ENCODE measurements around the gene CTXN1. TPM values are rescaled to one million over a fixed set of nuclear protein-coding genes. Genes with fewer than 3 reads are reported as not detected.

The CTXN1 gene
- polyA plus RNA-seq, 4 donors = 11.8 to 41.7 (median 28.4) TPM

DNA sequence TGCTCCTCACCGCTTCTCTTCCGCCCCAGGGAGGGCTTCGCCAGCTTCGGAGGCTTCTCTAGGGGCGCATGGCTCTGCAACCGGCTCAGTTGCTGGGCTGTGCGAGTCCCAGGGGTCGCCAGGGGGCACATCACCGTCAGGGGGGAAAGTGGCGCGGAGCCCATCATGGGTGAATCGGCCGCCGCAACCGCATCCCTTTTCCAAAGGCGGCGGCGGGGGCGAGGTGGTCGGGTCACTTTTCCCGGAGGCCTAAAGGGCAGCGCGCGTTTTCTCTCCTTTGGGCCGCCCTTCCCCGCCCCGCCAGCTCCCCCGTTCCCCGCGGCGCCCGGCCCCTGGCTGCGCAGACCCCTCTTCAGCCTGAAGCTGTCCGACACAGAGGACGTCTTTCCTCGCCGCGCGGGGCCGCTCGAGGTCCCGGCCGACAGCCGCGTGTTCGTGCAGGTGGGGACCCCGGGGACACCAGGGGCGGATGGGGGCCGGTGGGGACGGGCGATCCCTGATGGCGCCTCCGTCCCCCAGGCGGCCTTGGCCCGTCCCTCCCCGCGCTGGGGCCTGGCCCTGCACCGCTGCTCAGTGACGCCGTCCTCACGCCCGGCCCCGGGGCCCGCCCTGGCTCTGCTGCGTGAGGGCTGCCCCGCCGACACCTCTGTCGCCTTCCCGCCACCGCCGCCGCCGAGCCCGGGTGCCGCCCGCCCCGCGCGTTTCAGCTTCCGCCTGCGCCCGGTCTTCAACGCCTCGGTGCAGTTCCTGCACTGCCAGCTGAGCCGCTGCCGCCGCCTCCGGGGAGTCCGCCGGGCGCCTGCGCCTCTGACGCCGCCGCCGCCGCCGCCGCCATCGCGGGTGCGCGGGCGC lies 9.6 kb downstream of the CTXN1 start:
- DNase-seq (ENCODE audit: low read depth in 4 of 4, low spot score in 2 of 4) = no peak

DNA sequence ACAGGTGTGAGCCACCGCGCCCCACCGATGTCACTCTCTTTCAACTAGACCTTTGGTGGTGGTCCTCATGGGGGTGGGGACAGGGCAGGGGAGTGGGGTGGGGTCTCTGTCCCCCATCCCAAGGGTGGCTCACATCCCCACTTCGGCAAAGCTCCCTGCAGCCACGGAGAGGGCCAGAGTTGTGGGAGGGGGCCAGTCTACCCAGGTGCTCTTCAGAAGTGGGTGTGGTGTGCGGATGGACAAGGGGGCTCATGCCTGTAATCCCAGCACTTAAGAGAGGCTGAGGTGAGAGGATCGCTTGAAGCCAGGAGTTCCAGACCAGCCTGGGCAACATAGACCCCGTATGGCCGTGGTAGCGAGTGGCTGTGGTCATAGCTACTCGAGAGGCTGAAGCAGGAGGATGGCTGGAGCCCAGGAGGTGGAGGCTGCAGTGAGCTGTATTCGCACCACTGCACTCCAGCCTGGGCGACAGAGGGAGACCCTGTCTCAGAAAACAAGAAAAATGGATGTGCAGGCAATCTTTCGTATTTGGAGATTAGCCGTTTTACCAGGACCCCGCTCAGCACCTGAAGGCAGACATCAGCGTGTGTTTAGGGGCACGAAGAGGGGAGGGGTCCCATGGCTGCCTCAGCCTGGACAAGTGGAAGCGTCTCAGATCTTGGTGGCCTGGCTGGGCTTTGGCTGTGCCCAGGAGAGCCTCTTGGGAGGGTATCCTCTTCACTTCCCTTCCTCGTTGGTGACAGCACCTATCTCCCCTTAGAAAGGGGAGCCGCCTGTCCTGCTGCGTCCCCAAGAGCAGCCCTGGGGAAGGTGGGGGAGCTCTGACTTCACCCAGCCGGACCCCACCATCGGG lies 10.5 kb downstream of the CTXN1 start:
- DNase-seq (ENCODE audit: low read depth in 4 of 4, low spot score in 2 of 4) = no peak

DNA sequence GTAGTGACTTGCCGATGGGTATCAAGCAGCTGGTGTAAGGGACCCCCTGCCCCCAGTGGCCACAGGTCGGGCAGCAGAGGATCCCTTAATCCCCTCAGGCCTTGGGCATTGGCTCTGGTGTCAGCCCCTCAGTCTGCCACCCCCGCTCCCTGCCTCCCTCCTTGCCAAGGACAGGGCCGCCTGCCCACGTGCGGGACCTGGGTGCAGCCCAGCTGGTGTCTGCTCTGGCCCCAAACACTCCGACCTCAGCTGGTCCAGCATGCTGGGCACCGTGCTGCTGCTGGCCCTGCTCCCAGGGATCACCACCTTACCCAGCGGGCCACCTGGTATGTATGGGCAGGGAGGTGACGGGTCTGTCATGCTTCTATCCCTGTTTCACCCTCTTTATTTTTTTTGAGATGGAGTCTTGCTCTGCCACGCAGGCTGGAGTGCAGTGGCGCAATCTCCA lies 11.3 kb downstream of the CTXN1 start, which contains the start of gene TGFBR3L:
TGFBR3L (plus strand) TSS at position 233 of the 448 bp plus-strand sequence.
- no peak for DNase-seq (ENCODE audit: low read depth in 4 of 4, low spot score in 2 of 4)

DNA sequence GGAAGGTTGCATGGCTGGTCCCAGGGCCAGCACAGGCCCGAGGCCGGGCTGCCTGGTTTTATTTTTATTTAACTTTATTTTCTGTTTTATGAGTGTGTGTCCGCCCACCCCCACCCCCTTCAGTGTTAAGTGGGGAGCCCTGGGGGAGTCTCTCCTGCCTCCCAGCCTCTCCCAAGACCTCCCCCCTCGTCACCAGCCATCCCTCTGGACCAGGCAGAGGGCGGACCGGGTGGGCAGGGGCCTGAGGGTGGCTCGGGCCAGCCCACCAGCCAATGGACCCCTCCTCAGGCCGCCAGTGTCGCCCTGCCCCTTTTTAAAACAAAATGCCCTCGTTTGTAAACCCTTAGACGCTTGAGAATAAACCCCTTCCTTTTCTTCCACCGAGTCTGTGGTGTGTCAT lies 11.8 kb downstream of the CTXN1 start:
- no peak for DNase-seq (ENCODE audit: low read depth in 4 of 4, low spot score in 2 of 4)

DNA sequence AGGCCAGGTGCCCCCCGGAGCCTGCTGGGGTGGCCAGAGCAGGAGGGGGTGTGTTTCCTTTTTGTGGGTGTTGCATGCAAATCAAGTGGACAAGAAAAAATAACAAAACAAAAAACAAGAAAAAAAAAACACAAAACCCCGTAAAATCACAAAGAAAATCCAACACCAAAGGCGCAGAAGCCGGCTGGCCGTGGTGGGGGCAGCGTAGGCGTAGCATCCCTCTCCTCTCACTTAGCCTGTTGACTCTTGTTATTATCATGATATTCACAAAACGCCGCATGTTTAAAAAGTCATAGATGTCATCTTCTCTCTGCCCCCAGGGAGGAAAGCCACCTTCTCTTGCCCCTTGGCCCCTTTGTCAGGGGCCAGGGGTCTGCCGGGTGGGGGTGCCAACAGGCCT lies 12.3 kb downstream of the CTXN1 start:
- DNase-seq (ENCODE audit: low read depth in 4 of 4, low spot score in 2 of 4) = no peak

DNA sequence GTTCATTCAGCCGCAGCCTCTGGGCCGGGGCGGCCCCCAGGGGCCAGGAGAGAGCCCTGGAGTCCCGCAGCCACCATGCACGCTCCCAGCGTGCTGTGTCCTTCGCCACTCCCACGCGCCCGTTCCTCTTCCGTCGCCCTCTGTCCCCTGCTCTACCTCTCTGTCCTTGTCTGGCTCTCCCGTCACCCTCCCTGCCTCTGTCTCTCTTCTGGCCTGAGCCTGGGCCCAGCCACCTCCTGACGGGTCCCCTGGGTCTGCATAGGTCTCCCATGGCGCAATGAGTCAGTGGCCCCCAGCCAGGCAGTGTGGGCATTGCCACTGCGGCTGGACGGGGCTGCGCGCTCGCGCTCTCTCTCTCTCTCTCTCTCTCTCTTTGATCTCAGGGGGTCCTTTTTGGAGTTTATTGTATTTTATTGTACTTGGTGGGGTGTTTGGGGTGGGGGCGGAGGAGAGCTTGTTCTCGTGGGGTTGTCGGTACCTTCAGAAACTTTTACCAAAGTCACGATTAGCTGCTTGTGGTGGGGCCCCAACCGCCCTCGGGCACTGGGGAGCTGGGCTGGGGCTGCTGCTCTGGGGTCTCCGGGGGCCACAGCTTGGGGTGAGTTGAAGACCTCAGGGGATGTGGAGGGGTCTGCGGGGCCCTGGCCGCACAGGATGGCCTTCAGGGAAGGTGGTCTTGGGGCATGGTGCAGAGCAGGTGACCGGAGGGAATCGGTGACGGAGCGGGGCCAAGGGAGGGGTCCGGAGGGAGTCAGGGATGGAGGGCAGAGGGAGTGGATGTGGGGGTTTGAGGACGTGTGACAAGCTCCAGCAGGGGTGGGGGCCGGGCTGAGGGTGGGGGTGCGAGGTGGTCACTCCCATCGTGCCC lies 13.0 kb downstream of the CTXN1 start:
- DNase-seq (ENCODE audit: low read depth in 4 of 4, low spot score in 2 of 4) = no peak

DNA sequence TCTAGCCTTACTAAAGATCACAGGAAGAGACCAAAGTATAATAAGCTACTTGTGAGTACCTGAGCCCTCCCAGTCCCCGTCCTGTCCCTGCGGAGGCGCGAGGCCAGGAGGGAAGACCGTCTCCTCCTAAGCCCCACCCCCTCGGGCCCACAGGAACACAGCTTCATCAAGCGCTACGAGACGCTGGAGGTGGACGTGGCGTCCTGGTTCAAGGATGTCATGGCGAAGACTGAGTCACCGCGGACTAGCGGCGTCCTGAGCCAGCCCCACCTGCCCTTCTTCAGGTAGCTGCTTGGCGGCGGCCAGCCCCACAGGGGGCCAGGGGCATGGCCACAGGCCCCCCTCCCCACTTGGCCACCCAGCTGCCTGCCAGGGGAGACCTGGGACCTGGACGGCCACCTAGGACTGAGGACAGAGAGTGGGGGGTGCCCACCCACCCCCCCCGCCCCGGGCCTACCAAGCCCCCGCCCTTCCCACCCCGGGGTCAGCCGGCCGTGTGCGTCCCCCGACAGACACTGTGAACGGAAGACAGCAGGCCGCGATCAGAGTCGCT lies 13.7 kb downstream of the CTXN1 start:
- no peak for DNase-seq (ENCODE audit: low read depth in 4 of 4, low spot score in 2 of 4)

DNA sequence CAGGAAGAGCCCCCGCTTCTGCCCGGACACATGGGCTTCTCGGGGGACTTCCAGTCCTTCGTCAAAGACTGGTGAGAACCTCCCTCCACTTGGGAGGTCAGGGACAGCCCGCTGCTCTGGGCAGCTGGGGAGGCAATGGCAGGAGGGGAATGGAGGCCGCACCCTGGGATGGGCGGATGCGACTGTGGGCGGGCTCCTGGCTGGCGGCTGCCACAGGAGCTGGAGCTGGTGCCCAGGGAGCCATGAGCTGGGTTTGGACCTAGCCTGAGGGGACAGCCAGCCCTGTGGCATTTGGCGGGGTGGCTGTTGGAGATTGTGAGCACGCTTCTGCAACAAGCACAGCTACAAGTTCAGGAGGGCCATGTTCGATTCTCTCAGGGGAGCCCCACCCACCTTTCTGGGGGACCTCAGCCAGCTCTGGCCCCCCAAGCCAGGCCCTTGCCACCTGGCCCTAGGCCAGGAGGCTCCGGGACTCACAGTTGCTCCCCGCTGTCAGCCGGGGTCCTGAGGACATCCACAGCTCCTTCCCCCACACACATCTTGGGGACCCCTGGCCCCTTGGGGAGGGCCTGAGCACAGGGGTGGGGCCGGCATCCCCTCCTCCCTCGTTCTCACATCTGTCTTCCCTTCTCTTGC lies 14.3 kb downstream of the CTXN1 start:
- no peak for DNase-seq (ENCODE audit: low read depth in 4 of 4, low spot score in 2 of 4)

DNA sequence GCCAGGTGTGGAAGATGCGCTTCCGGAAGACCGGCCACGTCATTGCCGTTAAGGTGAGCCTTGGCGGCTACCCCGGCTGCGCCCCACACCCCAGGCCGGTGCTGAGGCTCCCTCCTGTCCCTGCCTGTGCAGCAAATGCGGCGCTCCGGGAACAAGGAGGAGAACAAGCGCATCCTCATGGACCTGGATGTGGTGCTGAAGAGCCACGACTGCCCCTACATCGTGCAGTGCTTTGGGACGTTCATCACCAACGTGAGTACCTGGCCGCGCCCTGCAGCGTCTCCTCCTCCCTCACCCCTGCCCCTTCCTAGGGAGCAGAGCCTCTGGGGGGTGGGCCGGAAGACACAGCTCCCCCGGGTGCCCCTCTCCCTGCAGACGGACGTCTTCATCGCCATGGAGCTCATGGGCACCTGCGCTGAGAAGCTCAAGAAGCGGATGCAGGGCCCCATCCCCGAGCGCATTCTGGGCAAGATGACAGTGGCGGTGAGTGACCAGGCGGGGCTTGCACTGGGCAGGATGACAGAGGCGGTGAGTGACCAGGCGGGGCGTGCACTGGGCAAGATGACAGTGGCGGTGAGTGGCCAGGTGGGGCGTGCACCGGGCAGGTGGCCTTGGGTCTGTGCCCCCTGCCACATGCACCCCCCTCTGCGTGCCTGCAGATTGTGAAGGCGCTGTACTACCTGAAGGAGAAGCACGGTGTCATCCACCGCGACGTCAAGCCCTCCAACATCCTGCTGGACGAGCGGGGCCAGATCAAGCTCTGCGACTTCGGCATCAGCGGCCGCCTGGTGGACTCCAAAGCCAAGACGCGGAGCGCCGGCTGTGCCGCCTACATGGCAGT lies 15.4 kb downstream of the CTXN1 start:
- no peak for DNase-seq (ENCODE audit: low read depth in 4 of 4, low spot score in 2 of 4)

DNA sequence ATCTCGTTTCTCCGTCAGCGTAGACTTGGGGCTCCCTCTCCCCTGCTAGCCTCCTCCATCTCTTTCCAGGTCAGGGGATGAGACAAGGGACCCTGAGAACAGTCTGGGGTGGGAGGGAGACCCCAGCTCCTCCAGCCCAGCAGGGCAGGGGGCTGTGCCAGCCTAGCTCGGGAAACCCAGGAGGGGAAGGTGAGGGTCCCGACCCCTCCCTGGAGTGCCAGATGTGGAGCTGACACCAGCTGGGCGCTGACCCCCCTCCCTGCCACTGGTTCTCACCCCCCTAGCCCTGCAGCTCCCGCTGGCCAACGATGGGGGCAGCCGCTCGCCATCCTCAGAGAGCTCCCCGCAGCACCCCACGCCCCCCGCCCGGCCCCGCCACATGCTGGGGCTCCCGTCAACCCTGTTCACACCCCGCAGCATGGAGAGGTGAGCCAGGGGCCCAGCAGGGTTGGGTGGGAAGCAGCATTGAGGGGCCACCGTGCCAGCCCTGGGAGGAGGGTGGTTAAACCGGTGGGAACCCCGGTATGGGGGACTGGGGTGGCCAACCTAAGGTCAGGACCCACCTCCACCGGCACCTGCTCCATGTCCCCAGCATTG lies 16.4 kb downstream of the CTXN1 start:
- DNase-seq (ENCODE audit: low read depth in 4 of 4, low spot score in 2 of 4) = no peak

DNA sequence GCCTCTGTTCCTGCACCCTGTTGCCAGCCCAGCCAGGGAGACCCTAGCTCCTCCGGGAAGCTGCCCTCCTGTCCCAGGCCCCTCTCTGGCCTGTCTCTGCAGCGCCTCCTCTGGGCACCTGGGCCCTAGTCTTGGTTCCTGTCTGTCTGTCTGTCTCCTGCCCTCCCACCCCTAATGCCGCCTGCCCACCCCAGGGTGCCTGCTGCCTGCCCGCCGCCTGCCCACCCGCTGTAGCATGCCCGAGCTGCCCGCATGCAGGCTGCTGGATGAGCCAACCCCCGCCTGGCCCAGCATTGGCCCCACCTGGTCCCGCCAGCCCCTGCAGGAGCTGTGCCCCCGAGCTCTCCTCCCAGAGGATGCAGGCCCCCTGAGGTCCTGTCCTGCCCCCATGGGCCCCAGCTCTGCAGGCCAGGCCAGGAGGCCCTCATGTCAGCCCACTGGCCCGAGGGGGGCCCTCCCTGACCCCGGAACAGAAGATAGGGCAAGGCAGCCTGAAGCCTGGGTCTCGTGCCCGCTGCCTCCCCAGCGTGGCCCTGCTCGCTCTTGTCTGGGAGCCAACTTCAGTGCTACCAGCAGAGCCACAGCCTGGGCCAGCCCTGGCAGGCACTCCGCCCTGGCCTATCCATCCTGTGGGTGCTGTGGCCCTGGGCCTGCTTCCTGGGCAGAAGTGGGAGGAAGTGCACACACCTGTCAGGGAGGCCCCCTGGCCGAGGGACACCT lies 17.0 kb downstream of the CTXN1 start:
- DNase-seq (ENCODE audit: low read depth in 4 of 4, low spot score in 2 of 4) = no peak

DNA sequence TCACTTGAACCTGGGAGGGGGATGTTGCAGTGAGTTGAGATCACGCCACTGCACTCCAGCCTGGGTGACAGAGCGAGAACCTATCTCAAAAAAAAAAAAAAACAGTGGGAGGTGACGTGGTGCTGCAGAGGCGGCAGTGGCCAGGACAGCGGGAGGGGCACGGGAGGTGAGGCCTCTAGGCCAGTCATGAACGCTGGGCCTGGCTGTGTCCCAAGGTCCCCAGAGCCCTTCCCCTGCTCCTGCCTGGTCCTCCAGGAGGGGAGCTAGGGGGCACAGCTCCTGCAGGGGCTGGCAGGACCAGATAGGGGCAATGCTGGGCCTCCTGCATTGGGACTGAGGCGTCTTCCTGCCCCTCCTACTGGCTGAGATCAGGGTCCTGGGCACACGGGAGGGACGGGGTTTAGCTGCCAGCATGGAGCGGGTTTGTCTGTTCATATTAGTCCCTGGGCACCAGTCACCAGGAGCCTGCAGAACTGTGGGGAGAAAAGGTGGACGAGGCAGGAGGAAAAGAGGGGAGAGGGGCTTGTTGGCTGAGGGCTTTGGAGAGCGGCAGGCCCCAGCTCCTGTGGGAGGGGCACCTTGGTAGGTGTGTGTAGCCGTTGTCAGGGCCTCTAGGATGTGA lies 17.7 kb downstream of the CTXN1 start:
- DNase-seq (ENCODE audit: low read depth in 4 of 4, low spot score in 2 of 4) = no peak

DNA sequence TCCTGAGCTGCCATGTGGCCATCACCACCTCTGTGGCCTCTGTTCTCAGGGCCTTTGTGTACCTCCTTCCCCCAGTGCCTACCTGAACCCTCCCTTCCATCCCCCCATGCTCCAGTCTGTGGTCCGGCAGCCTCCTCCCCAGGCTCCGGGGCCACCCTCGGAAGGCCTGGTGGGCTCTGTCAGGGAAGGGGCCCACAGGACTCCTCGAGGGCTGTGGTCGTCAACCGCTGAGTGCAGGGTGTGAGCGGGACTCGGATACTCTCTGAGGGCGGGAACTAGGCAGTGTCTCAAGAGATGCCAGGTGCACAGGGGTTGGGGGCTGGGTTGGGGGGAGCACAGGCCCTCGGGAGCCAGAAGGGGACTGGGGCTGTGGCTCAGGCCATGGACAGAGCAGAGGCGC lies 18.4 kb downstream of the CTXN1 start:
- no peak for DNase-seq (ENCODE audit: low read depth in 4 of 4, low spot score in 2 of 4)

DNA sequence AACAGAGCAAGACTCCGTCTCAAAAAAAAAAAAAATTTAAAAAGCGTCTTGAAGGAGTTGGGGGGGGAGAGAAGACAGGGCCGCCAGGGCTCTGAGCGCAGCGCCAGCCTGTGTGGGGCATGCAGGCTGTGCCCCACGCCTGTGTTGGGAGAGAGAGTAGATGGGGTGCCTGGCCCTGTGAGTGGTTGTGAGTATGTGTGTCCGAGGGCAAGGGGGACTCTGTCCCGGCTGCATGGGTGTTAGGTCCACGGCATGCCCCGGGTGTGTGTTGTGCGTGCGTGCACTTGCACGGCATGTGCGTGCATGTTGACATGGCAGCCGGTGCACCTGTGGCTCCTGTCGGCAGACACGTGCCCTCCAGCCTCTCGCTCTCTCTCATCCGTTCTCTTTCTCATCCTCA lies 18.8 kb downstream of the CTXN1 start:
- no peak for DNase-seq (ENCODE audit: low read depth in 4 of 4, low spot score in 2 of 4)

DNA sequence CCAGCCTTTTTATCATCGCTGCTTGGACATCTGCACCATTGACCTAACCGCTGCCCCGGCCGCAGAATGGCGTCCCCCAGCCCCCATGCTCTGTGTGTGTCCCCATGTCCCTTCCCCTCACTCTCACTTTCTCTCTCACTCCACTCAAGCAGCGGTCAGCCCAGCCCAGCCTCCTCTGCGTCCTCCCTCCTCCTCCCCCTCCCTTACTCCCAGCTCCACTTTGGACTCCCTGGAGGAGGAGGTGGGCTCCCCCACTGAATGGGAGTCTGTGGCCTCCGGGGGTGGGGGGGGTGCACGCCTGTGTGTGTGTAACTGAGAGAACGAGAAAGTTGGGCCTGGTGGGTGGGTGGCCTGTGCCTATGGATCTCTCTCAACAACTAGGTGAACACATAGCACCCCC lies 20.1 kb downstream of the CTXN1 start:
- no peak for DNase-seq (ENCODE audit: low read depth in 4 of 4, low spot score in 2 of 4)

DNA sequence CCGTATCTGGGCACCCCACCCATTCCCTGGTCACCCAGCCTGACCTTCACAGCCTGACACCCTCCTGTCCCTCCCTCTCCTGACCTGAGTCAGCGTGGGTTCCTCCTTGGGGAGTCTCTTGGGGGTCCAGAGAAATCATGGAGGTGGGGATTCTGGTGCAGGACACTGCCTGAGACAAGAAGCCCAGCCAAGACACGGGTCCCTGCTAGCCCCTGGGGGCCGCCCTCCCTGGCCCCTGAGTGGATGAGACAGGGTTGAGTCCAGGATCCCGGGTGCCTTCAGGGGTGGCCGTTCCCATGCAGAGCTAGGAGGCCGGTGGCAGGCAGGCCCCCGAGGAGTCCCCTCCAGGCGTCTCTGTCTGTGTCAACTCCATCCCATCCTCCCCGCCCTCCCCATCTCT lies 20.7 kb downstream of the CTXN1 start:
- no peak for DNase-seq (ENCODE audit: low read depth in 4 of 4, low spot score in 2 of 4)
